HG03439 (cell line): ENCODE results near the gene REEP6.
"Not testable (repeated sequence)": the region's sequence is repeated elsewhere in the genome, so short reads cannot be mapped to it uniquely, and the experiment has no call there.

Experiments
- ATAC-seq: cut with Tn5 transposase; IDR thresholded peaks from one replicate; pipeline ENCODE4 v1.9.1; 2021; ENCODE audit warnings: mild to moderate bottlenecking, moderate library complexity; ENCODE audit not compliant: unreplicated experiment

The REEP6 gene

GRCh38 chr19:1505991-1506881, 15.3 kb downstream of the REEP6 start:
- ATAC-seq = no peak

- no peak for ATAC-seq
Measured at GRCh38 chr19:1507192-1507660, 16.2 kb downstream of the REEP6 start.

GRCh38 chr19:1507763-1508506, 17.0 kb downstream of the REEP6 start:
- ATAC-seq = no peak

GRCh38 chr19:1508507-1508856, 17.5 kb downstream of the REEP6 start:
- ATAC-seq = no peak

GRCh38 chr19:1509602-1510441, 18.8 kb downstream of the REEP6 start:
- ATAC-seq = no peak

GRCh38 chr19:1510442-1510806, 19.4 kb downstream of the REEP6 start:
- no peak for ATAC-seq

GRCh38 chr19:1510807-1511206, 19.8 kb downstream of the REEP6 start:
- ATAC-seq = no peak

GRCh38 chr19:1511318-1512317, 20.6 kb downstream of the REEP6 start:
- ATAC-seq = no peak

GRCh38 chr19:1512671-1513498, 21.9 kb downstream of the REEP6 start, which contains the start of gene ADAMTSL5:
TSS of gene ADAMTSL5 (minus strand) at chr19:1513019. CDS start at chr19:1510943, 2,076 bp downstream.
- no peak for ATAC-seq

GRCh38 chr19:1513499-1514294, 22.7 kb downstream of the REEP6 start:
- ATAC-seq = no peak

GRCh38 chr19:1514295-1514661, 23.3 kb downstream of the REEP6 start:
- no peak for ATAC-seq

- ATAC-seq = no peak
Measured at GRCh38 chr19:1514986-1515721, 24.2 kb downstream of the REEP6 start.

- no peak for ATAC-seq
Measured at GRCh38 chr19:1516395-1516753, 25.4 kb downstream of the REEP6 start.

- ATAC-seq = no peak
Measured at GRCh38 chr19:1518471-1518870, 27.5 kb downstream of the REEP6 start.

- not testable (repeated sequence) for ATAC-seq
Measured at GRCh38 chr19:1519802-1520201, 28.8 kb downstream of the REEP6 start.

- no peak for ATAC-seq
Measured at GRCh38 chr19:1520203-1520780, 29.3 kb downstream of the REEP6 start.

- no peak for ATAC-seq
Measured at GRCh38 chr19:1521636-1522035, 30.7 kb downstream of the REEP6 start.
